HCT116 (cell line): ENCODE measurements around the gene CHD1. TPM values are rescaled to one million over a fixed set of nuclear protein-coding genes. Genes with fewer than 3 reads are reported as not detected.

ENCODE experiments used
- ATAC-seq: fragments of 200-7000 bp; cut with Tn5 transposase; 2 replicates; pipeline ENCODE4 v1.9.1; 2020; ENCODE audit warnings: mild to moderate bottlenecking, moderate library complexity
- BruUV-seq: library from RNA; stranded (reverse); fragments of 400-500 nt; replicated peaks from 2 replicates; lab custom pipeline; 2021; lab: Mats Ljungman, UMichigan
- CTCF ChIA-PET: fragments of 300-600 bp; sonication (Branson Sonifier 250); formaldehyde crosslinking; loops from one replicate; lab custom pipeline; 2021; ENCODE audit warnings: antibody characterized with exemption; lab: Charles Lee
- POLR2A ChIA-PET: fragments of 300-600, 350-600 bp; sonication (Branson Sonifier 250); formaldehyde crosslinking; loops from one replicate; lab custom pipeline; 2021; ENCODE audit warnings: antibody characterized with exemption; lab: Charles Lee
- RAD21 ChIA-PET, 2 experiments: fragments of 300-600 bp; sonication (Branson Sonifier 250); formaldehyde crosslinking; loops; one replicate each; lab custom pipeline; 2023; ENCODE audit warnings: low total read pairs in 2 of 2; ENCODE audit not compliant: uncharacterized antibody in 2 of 2, unreplicated experiment in 2 of 2, low non-redundant PET in 1 of 2; lab: Charles Lee
- DNase-seq: peaks from one replicate; pipeline ENCODE4 v3.0.0-alpha.2; 2010; ENCODE audit warnings: low read depth, low spot score
- H2AFZ ChIP-seq: fragments of 200-600 bp; shearing (Covaris generic), sonication (generic); 2 replicates; pipeline ENCODE4 v1.6.1; 2017; ENCODE audit warnings: low read depth, mixed run types, mixed read lengths, antibody characterized with exemption, low read length; ENCODE audit not compliant: poor library complexity, severe bottlenecking
- H3K27ac ChIP-seq: 2 replicates; pipeline ENCODE4 v1.5.1; 2012; ENCODE audit warnings: low read depth, low read length
- H3K27me3 ChIP-seq: fragments of 200-600 bp; sonication (generic); 2 replicates; pipeline ENCODE4 v1.6.1; 2016; ENCODE audit warnings: mixed run types, low read length, mixed read lengths; ENCODE audit not compliant: insufficient read depth
- H3K36me3 ChIP-seq, 2 experiments: fragments of 200-500 bp in 1 of 2; fragments of 200-600 bp in 1 of 2; sonication (Bioruptor generic) in 1 of 2; sonication (generic) in 1 of 2; 2 replicates each; pipeline versions ENCODE4 v1.5.1 to v1.6.1; 2014 to 2016; ENCODE audit warnings: low read length in 2 of 2, inconsistent platforms in 1 of 2, mixed read lengths in 1 of 2, mixed run types in 1 of 2; ENCODE audit not compliant: insufficient read depth in 2 of 2, control insufficient read depth in 1 of 2
- H3K4me1 ChIP-seq, 2 experiments: fragments of 200-600 bp in 1 of 2; sonication (generic) in 1 of 2; 2 replicates each; pipeline versions ENCODE4 v1.5.1 to v1.6.1; 2012 to 2017; ENCODE audit warnings: low read length in 2 of 2, inconsistent platforms in 1 of 2, mild to moderate bottlenecking in 1 of 2, mixed read lengths in 1 of 2, mixed run types in 1 of 2, moderate library complexity in 1 of 2; ENCODE audit not compliant: insufficient read depth in 2 of 2, control insufficient read depth in 1 of 2
- H3K4me2 ChIP-seq: fragments of 200-600 bp; sonication (generic); 2 replicates; pipeline ENCODE4 v1.6.1; 2017; ENCODE audit warnings: mixed run types, low read length, mixed read lengths
- H3K4me3 ChIP-seq, 2 experiments: fragments of 200-600 bp in 1 of 2; sonication (generic) in 1 of 2; replicated peaks in 1 of 2; 2 replicates each; pipeline ENCODE4 v1.5.1; 2011 to 2016; ENCODE audit warnings: low read length in 2 of 2, control low read depth in 1 of 2, low read depth in 1 of 2, mild to moderate bottlenecking in 1 of 2, mixed read lengths in 1 of 2, mixed run types in 1 of 2
- H3K79me2 ChIP-seq: fragments of 200-600 bp; sonication (generic); 2 replicates; pipeline ENCODE4 v1.6.1; 2017; ENCODE audit warnings: mild to moderate bottlenecking, mixed run types, low read length, moderate library complexity, mixed read lengths; ENCODE audit not compliant: insufficient read depth
- H3K9ac ChIP-seq: fragments of 200-600 bp; sonication (generic); 2 replicates; pipeline ENCODE4 v1.6.1; 2016; ENCODE audit warnings: low read length, mixed read lengths
- H3K9me2 ChIP-seq: fragments of 200-600 bp; sonication (generic), shearing (Covaris generic); 2 replicates; pipeline ENCODE4 v1.6.1; 2017; ENCODE audit warnings: mixed run types, mild to moderate bottlenecking, moderate library complexity; ENCODE audit not compliant: insufficient read depth
- H3K9me3 ChIP-seq, 2 experiments: fragments of 200-500 bp in 1 of 2; fragments of 200-600 bp in 1 of 2; sonication (Bioruptor generic) in 1 of 2; sonication (generic) in 1 of 2; 2 replicates each; pipeline ENCODE4 v1.6.1; 2014 to 2017; ENCODE audit warnings: low read length in 2 of 2, mixed read lengths in 2 of 2, inconsistent platforms in 1 of 2, low read depth in 1 of 2, mild to moderate bottlenecking in 1 of 2, mixed run types in 1 of 2, moderate library complexity in 1 of 2; ENCODE audit not compliant: control insufficient read depth in 1 of 2, insufficient read depth in 1 of 2
- H4K20me1 ChIP-seq: fragments of 200-600 bp; sonication (generic), shearing (Covaris generic); 2 replicates; pipeline ENCODE4 v1.6.1; 2017; ENCODE audit warnings: mixed run types, mild to moderate bottlenecking, moderate library complexity; ENCODE audit not compliant: insufficient read depth
- EGR1 ChIP-seq: IDR thresholded peaks from 2 replicates; pipeline ENCODE4 v1.6.1; 2012; ENCODE audit warnings: low read depth
- FOSL1 ChIP-seq: IDR thresholded peaks from 2 replicates; pipeline ENCODE4 v1.6.1; 2012; ENCODE audit warnings: low read depth
- ZFX ChIP-seq: fragments of 450-650 bp; IDR thresholded peaks from 2 replicates; pipeline ENCODE4 v1.6.1; 2017
- intact Hi-C: fragments of 100-400 bp; cut with micrococcal nuclease; formaldehyde crosslinking; loops from 2 replicates; pipeline ENCODE4 v1.10.0; 2022
- total RNA-seq: library from RNA; stranded (reverse); gene quantifications from one replicate; pipeline ENCODE4 v1.2.1, GENCODE V29; 2021; ENCODE audit not compliant: unreplicated experiment
- TF ChIP-seq, protein P1 (sequence below): IDR thresholded peaks from 2 replicates; pipeline ENCODE4 v1.6.1; 2012
- TF ChIP-seq, protein P2 (sequence below): IDR thresholded peaks from 2 replicates; pipeline ENCODE4 v1.6.1; 2011; ENCODE audit warnings: mild to moderate bottlenecking, low read length, moderate library complexity; ENCODE audit not compliant: insufficient replicate concordance; ENCODE audit errors: extremely low read depth

CHD1 gene
- total RNA-seq, 1 experiment from 2014 or later, result 43.9 TPM

DNA sequence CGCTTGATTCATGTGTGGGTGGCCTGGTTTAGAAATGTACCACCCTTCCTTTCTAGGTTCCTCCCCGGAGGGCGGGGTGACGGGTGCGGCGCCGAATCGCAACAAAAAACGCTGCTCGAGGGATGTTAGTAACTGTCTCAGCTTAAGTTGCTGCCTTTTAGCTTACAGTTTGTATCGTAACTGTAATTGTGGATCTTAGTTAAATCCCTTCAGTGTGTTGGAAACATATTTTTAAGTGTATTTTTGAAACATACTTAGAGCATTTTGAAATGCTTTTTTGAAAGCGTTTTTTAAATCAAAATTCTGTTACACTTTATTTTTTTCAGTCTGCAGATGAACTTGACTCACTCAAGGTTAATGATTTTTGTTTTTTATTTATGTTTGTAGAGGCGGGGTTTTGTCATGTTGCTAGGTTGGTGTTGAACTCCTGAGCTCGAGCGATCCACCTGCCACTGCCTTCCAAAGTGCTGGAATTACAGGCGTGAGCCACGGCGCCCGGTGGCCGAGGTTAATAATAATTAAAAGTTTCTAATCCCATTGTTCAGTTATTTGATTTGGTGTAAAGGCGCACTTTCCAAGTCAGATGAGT is 997 bp upstream of the CHD1 start:
- DNase-seq (no peak), ATAC-seq (no peak)
- ChIA-PET CTCF (no interaction called here), POLR2A (no interaction called here), RAD21 (no interaction called here)
- peaks cover 12 to 22% of the 10 kb centered on the region in 2 experiments for H3K4me1 ChIP-seq
- no peaks in the 10 kb centered on the region for H3K9me3 ChIP-seq
- H4K20me1 ChIP-seq, result peaks cover 23% of the 10 kb centered on the region; the same call in 1 of the 2 replicates
- BruUV-seq, result no TSS peak
- TF ChIP-seq EGR1 (peak; percentile 74; the same call in 1 of the 2 replicates), FOSL1 (no peak)
- H3K36me3 ChIP-seq, result peaks cover 9 to 12% of the 10 kb centered on the region in 2 experiments; a peak in 3 of 4 replicates
- no peaks in the 10 kb centered on the region for H3K27me3 ChIP-seq
- intact Hi-C loops, result loop anchor here (2.0 kb wide), 1 partner anchor 91 kb away; no protein-coding TSS in a partner anchor
- peak overlapping the region; percentile 95 for H3K27ac ChIP-seq
- peak overlapping the region; percentile 64 for H2AFZ ChIP-seq
- peaks cover 52% of the 10 kb centered on the region for H3K79me2 ChIP-seq
- H3K9me2 ChIP-seq, result no peaks in the 10 kb centered on the region
- H3K4me2 ChIP-seq, result peak overlapping the region; percentile 82
- peak overlapping the region; percentile 83 to 88 for H3K4me3 ChIP-seq
- H3K9ac ChIP-seq, result peak overlapping the region; percentile 90

DNA sequence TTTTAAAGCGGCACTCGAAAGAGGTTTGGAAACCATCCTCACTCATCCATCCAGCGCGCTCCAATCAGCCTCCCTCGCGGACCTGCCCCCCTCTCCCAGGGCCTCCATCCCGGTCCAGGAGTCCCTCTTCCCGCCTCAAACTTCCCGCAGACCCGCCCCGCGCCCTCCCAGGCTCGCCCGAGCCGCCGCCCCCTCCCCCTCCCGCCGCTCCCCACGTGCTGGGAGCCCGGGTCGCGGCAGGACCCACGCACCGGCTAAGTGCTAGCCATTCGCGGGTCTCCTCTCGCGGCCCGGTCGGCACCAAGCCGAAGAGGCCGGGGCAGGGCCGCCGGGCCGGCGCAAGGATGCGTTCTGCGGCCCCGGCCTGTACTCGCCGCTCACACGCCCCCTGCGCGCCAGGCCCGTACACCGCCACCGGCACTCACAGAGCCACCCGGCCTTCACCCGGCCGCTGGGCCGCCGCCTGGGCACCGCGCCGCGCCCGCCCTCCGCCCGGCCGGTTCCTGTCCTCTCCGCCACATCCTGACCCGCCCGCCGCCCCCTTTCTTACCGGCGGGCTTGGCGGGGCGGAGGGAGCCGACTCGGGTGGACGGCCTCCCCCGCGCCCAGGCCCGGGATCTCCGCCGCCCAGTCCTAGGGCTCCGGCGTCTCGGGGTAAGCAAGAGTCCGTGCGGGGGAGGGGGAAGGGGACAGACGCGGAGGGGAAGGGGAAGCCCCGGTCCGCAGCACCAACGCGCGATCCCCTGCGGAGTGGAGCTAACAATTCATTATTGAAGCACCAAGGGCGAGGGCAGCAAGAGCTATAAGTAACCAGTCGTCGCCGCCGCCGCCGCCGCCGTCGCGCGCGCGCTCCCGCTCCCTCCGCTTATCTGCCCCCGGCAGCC is 576 bp downstream of the CHD1 start:
- H3K79me2 ChIP-seq, result peaks cover 68% of the 10 kb centered on the region
- no peak overlapping the region for H2AFZ ChIP-seq
- ATAC-seq, result peak; percentile 39

More for the DNA sequence above, 576 bp downstream of the CHD1 start:
- intact Hi-C loops, result loop anchor here (2.0 kb wide), 1 partner anchor 93 kb away; no protein-coding TSS in a partner anchor
- H3K9ac ChIP-seq, result peak overlapping the region; percentile 90
- peaks cover 12 to 22% of the 10 kb centered on the region in 2 experiments for H3K4me1 ChIP-seq
- peaks cover 23% of the 10 kb centered on the region; the same call in 1 of the 2 replicates for H4K20me1 ChIP-seq
- POLR2A ChIA-PET, result no interaction called here
- no peak for DNase-seq
- peak overlapping the region; percentile 83 to 88 for H3K4me3 ChIP-seq
- no TSS peak for BruUV-seq
- no peaks in the 10 kb centered on the region for H3K9me3 ChIP-seq
- CTCF ChIA-PET, result no interaction called here
- peak overlapping the region; percentile 95 for H3K27ac ChIP-seq
- TF ChIP-seq FOSL1 (no peak), ZFX (peak; percentile 97)
- TF ChIP-seq, protein P1, sequence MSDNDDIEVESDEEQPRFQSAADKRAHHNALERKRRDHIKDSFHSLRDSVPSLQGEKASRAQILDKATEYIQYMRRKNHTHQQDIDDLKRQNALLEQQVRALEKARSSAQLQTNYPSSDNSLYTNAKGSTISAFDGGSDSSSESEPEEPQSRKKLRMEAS, result peak; percentile 66
- TF ChIP-seq, protein P2, sequence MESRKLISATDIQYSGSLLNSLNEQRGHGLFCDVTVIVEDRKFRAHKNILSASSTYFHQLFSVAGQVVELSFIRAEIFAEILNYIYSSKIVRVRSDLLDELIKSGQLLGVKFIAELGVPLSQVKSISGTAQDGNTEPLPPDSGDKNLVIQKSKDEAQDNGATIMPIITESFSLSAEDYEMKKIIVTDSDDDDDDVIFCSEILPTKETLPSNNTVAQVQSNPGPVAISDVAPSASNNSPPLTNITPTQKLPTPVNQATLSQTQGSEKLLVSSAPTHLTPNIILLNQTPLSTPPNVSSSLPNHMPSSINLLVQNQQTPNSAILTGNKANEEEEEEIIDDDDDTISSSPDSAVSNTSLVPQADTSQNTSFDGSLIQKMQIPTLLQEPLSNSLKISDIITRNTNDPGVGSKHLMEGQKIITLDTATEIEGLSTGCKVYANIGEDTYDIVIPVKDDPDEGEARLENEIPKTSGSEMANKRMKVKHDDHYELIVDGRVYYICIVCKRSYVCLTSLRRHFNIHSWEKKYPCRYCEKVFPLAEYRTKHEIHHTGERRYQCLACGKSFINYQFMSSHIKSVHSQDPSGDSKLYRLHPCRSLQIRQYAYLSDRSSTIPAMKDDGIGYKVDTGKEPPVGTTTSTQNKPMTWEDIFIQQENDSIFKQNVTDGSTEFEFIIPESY, result no peak
- H3K27me3 ChIP-seq, result no peaks in the 10 kb centered on the region
- RAD21 ChIA-PET, result no interaction called here
- peak overlapping the region; percentile 82 for H3K4me2 ChIP-seq
- peaks cover 21 to 23% of the 10 kb centered on the region in 2 experiments; a peak in 3 of 4 replicates for H3K36me3 ChIP-seq
- H3K9me2 ChIP-seq, result no peaks in the 10 kb centered on the region
